SU-DHL-6 (cell line): Measurements from ENCODE around the gene C19orf81.

Experiments
- H2AFZ ChIP-seq: fragments of 200-600 bp; sonication (generic); 2 replicates; pipeline ENCODE4 v1.6.1; 2014; ENCODE audit warnings: low read depth, mild to moderate bottlenecking, moderate library complexity, mixed read lengths, antibody characterized with exemption, low read length; ENCODE audit not compliant: severe bottlenecking
- H3F3A ChIP-seq: fragments of 200-600 bp; shearing (Covaris generic); 2 replicates; pipeline ENCODE4 v1.6.0; 2016; ENCODE audit warnings: antibody characterized with exemption, mild to moderate bottlenecking; ENCODE audit not compliant: insufficient read depth
- H3K27ac ChIP-seq: fragments of 200-600 bp; sonication (generic); 2 replicates; pipeline ENCODE4 v1.5.1; 2016; ENCODE audit warnings: low read depth, mild to moderate bottlenecking, low read length, moderate library complexity, mixed read lengths
- H3K27me3 ChIP-seq: fragments of 200-600 bp; sonication (generic), shearing (Covaris generic); 2 replicates; pipeline ENCODE4 v1.6.0; 2014; ENCODE audit warnings: mild to moderate bottlenecking, low read length
- H3K36me3 ChIP-seq: fragments of 200-600 bp; sonication (generic); 2 replicates; pipeline ENCODE4 v1.6.1; 2014; ENCODE audit warnings: mild to moderate bottlenecking, low read length, mixed read lengths
- H3K4me2 ChIP-seq: fragments of 300-600, 200-600 bp; shearing (Covaris generic), sonication (generic); 2 replicates; pipeline ENCODE4 v1.6.0; 2014; ENCODE audit warnings: low read length, low read depth, mild to moderate bottlenecking; ENCODE audit not compliant: poor library complexity, severe bottlenecking
- H3K4me3 ChIP-seq: fragments of 200-600 bp; sonication (generic); 2 replicates; pipeline ENCODE4 v1.5.1; 2014; ENCODE audit warnings: antibody characterized with exemption, low read length, mild to moderate bottlenecking, mixed read lengths; ENCODE audit not compliant: insufficient read depth, poor library complexity, severe bottlenecking
- H3K79me2 ChIP-seq: fragments of 200-600 bp; sonication (generic); 2 replicates; pipeline ENCODE4 v1.6.1; 2014; ENCODE audit warnings: mild to moderate bottlenecking, low read length, moderate library complexity; ENCODE audit not compliant: insufficient read depth
- H3K9ac ChIP-seq: fragments of 200-600 bp; sonication (generic); 2 replicates; pipeline ENCODE4 v1.7.0; 2014; ENCODE audit warnings: mild to moderate bottlenecking, low read length
- H3K9me2 ChIP-seq: fragments of 200-600 bp; sonication (generic); replicated peaks from 2 replicates; pipeline ENCODE4 v1.6.1; 2014; ENCODE audit warnings: low read length; ENCODE audit not compliant: insufficient read depth
- H3K9me3 ChIP-seq: fragments of 200-600 bp; sonication (generic); 2 replicates; pipeline ENCODE4 v1.6.1; 2014; ENCODE audit warnings: low read length, mixed read lengths; ENCODE audit not compliant: insufficient read depth
- H4K20me1 ChIP-seq: fragments of 200-600 bp; sonication (generic); 2 replicates; pipeline ENCODE4 v1.6.1; 2014; ENCODE audit warnings: low read depth, mild to moderate bottlenecking, antibody characterized with exemption, low read length, moderate library complexity, mixed read lengths
- CTCF ChIP-seq: fragments of 200-600 bp; sonication (generic); IDR thresholded peaks from one replicate; pipeline ENCODE4 v1.5.1; 2017; ENCODE audit warnings: antibody characterized with exemption, mild to moderate bottlenecking, low read length, moderate library complexity; ENCODE audit not compliant: insufficient read depth, poor library complexity, severe bottlenecking
- EZH2phosphoT487 ChIP-seq: fragments of 200-600 bp; sonication (generic), shearing (Covaris generic); conservative IDR thresholded peaks from 2 replicates; pipeline ENCODE4 v1.6.1; 2018; ENCODE audit warnings: mild to moderate bottlenecking, antibody characterized with exemption, low read length, moderate library complexity, mixed read lengths

C19orf81 gene

GRCh38 chr19:50669302-50670101 is 20.3 kb downstream of the C19orf81 start:
- H3K4me3 ChIP-seq: no peak overlapping the region
- H3K9me3 ChIP-seq: no peaks in the 10 kb centered on the region
- H2AFZ ChIP-seq: no peak overlapping the region
- H3K36me3 ChIP-seq: no peaks in the 10 kb centered on the region
- no peak overlapping the region for H3K4me2 ChIP-seq
- H3K9ac ChIP-seq: no peak overlapping the region
- H3K27me3 ChIP-seq: no peaks in the 10 kb centered on the region
- H4K20me1 ChIP-seq: no peaks in the 10 kb centered on the region
- no peaks in the 10 kb centered on the region for H3F3A ChIP-seq
- no peak overlapping the region for H3K27ac ChIP-seq
- no peaks in the 10 kb centered on the region for H3K9me2 ChIP-seq
- TF ChIP-seq CTCF: peak; percentile 58
- TF ChIP-seq EZH2phosphoT487: no peak
- H3K79me2 ChIP-seq: no peaks in the 10 kb centered on the region

- no peaks in the 10 kb centered on the region for H3K27me3 ChIP-seq
- H3K79me2 ChIP-seq: no peaks in the 10 kb centered on the region
- H3K4me3 ChIP-seq: no peak overlapping the region
- H3K9ac ChIP-seq: no peak overlapping the region
- no peaks in the 10 kb centered on the region for H3K36me3 ChIP-seq
- no peaks in the 10 kb centered on the region for H3K9me3 ChIP-seq
- H4K20me1 ChIP-seq: no peaks in the 10 kb centered on the region
- no peaks in the 10 kb centered on the region for H3K9me2 ChIP-seq
- no peak overlapping the region for H3K4me2 ChIP-seq
- TF ChIP-seq CTCF (no peak), EZH2phosphoT487 (no peak)
- H3K27ac ChIP-seq: no peak overlapping the region
- H2AFZ ChIP-seq: no peak overlapping the region
- no peaks in the 10 kb centered on the region for H3F3A ChIP-seq
Observed at GRCh38 chr19:50670102-50670380, 20.8 kb downstream of the C19orf81 start.

GRCh38 chr19:50673118-50673517 is 23.9 kb downstream of the C19orf81 start:
- Histone ChIP-seq H3K27ac (no peak overlapping the region), H3K9ac (no peak overlapping the region), H2AFZ (no peak overlapping the region), H3K36me3 (no peaks in the 10 kb centered on the region), H3F3A (no peaks in the 10 kb centered on the region), H3K9me2 (no peaks in the 10 kb centered on the region), H3K27me3 (no peaks in the 10 kb centered on the region), H3K4me3 (no peak overlapping the region), H3K4me2 (no peak overlapping the region), H3K9me3 (no peaks in the 10 kb centered on the region), H3K79me2 (no peaks in the 10 kb centered on the region), H4K20me1 (no peaks in the 10 kb centered on the region)
- TF ChIP-seq EZH2phosphoT487 (no peak), CTCF (no peak)
